Dermis lymphatic vessel endothelial cell (primary cell): ENCODE measurements around the gene ZNF700. TPM values are rescaled to one million over a fixed set of nuclear protein-coding genes. Genes with fewer than 3 reads are reported as not detected.

ENCODE experiments used
- total RNA-seq: library from RNA; depleted of rRNA; stranded (reverse); fragments of >200 nt; gene quantifications from 2 replicates; pipeline ENCODE4 v1.2.1, GENCODE V29; 2014

ZNF700 gene
- 5.2 and 7.8 TPM in 2 replicates for total RNA-seq

DNA sequence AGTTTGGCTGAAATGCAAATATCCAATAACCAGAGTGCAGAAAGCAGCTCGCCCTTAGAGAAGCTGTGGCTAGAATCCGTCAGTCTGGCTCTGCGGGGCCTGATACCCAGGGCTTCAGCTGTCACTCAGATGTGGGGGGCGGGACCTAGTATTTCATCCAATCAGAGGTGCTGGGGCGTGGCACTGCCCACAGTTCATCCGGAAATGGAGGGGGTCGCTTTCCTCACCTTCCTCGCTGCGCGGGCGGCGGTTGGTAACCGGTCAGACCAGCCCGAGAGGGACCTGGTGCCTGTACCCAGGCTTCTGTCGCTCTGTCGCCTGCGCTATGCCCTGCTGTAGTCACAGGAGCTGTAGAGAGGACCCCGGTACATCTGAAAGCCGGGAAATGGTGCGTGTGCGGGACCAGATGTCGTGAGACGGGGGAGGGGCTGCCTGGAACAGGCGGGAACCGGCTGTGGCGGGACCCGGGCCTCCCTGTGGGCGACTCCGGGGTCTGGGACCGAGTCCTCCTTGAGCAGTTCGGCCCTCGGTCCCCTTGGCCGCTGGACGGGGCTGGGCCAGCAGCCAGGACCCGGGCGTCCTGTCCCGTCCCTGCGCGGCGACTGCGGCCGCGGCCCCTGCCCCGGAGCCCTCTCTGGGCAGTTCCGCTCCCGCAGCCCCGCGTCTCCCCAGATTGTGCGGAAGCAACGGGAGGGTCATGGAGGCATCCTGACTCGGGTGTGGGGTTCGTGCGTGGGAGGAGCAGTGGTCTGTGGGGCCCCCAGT lies at the start of gene ZNF700:
ZNF700 (plus strand) TSS at position 222 of the 765 bp plus-strand sequence; CDS start at position 326, 104 bp downstream.

DNA sequence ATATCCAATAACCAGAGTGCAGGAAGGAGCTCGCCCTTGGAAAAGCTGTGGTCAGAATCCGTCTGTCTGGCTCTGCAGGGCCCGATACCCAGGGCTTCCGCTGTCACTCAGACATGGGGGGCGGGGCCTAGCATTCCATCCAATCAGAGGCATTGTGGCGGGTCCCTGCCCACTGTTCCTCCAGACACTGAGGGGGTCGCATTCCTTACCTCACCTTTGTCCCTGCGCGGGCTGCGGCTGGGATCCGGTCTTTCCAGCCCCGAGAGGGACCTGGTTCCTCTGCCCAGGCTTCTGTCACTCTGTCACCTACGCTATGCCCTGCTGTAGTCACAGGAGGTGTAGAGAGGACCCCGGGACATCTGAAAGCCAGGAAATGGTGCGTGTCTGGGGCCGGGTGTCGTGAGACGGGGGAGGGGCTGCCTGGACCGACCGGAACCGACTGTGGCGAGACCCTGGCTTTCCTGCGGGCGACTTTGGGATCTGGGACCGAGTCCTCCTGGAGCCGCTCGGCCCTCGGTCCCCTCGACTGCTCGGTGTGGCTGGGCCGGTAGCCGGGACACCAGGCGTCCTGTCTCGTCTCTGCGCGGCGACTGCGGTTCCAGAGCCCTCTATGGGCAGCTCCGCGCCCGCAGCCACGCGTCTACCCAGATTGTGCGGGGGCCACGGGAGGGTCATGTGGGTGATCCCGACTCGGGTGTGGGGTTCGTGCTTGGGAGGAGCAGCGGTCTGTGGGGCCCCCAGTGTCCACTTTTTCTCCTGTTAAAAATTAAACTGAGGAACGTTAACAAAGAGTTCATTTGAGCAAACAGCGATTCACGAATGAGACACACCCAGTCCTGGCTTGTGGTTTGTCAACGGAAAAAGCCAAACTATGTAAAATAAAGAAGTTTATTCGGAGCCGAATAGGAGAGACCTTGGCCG lies 37.0 kb upstream of the ZNF700 start, which contains the start of gene ZNF69:
ZNF69 (plus strand) TSS at position 172 of the 921 bp plus-strand sequence; CDS start at position 314, 142 bp downstream.

DNA sequence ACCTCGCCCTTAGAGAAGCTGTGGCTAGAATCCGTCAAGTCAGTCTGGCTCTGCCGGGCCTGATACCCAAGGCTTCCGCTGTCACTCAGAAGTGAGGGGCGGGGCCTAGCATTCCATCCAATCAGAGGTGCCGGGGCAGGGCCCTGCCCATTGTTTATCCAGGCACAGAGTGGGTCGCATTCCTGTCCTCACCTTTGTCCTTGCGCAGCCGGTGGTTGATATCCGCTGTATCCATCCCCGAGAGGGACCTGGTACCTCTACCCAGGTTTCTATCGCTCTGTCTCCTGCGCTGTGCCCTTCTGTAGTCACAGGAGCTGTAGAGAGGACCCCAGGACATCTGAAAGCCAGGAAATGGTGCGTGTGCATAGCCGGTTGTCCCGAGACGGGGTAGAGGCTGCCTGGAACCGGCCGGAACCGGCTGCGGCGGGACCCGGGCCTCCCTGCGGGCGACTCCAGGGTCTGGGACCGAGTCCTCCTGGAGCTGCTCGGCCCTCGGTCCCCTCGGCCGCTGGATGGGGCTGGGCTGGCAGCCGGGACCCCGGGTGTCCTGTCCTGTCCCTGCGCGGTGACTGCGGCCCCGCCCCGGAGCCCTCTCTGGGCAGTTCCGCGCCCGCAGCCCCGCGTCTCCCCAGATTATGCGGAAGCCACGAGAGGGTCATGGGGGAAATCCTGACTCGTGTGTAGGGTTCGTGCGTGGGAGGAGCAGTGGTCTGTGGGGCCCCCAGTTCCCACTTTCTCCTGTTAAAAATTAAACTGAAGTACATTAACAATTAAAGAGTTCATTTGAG lies 40.1 kb downstream of the ZNF700 start, which contains the start of gene ZNF763:
ZNF763 (plus strand) TSS at position 183 of the 788 bp plus-strand sequence; CDS start at position 352, 169 bp downstream.

Other genes starting within 250 kb of the ZNF700 start
- gene ZNF823, start 186.2 kb upstream of the ZNF700 start, total RNA-seq: 9.3 and 11.4 TPM in 2 replicates
- gene ZNF441, start 158.1 kb upstream of the ZNF700 start, total RNA-seq: 15.2 and 15.5 TPM in 2 replicates
- gene ZNF491, start 126.6 kb upstream of the ZNF700 start, total RNA-seq: 0.54 and 0.86 TPM in 2 replicates
- gene ZNF440, start 110.8 kb upstream of the ZNF700 start, total RNA-seq: 8.9 and 10.8 TPM in 2 replicates
- 0.11 and 0.17 TPM in 2 replicates for gene ZNF439, start 76.4 kb upstream of the ZNF700 start, total RNA-seq
- 2.0 and 4.2 TPM in 2 replicates for gene ZNF69, start 37.3 kb upstream of the ZNF700 start, total RNA-seq
- 0.33 and 0.60 TPM in 2 replicates for gene ZNF763, start 39.9 kb downstream of the ZNF700 start, total RNA-seq
- gene ZNF433, start 110.6 kb downstream of the ZNF700 start, total RNA-seq: 1.4 and 1.5 TPM in 2 replicates
- 0.11 and 0.26 TPM in 2 replicates for gene ZNF878, start 127.9 kb downstream of the ZNF700 start, total RNA-seq
- 1.5 and 2.9 TPM in 2 replicates for gene ZNF844, start 139.6 kb downstream of the ZNF700 start, total RNA-seq
- 2.6 and 5.4 TPM in 2 replicates for gene ZNF20, start 215.2 kb downstream of the ZNF700 start, total RNA-seq
- 11.1 and 12.0 TPM in 2 replicates for gene ZNF625, start 231.6 kb downstream of the ZNF700 start, total RNA-seq
- 7.0 and 8.7 TPM in 2 replicates for gene ZNF136, start 238.0 kb downstream of the ZNF700 start, total RNA-seq